ENCODE measurements around the gene SMC5. TPM values are rescaled to one million over a fixed set of nuclear protein-coding genes. Genes with fewer than 3 reads are reported as not detected.

SMC5 gene
- total and polyA plus RNA-seq, 2 of the 13 experiments (the other 11 are each of a cell fraction or from before 2014, with no cell fraction given) = 7.2 to 26.7 TPM

DNA sequence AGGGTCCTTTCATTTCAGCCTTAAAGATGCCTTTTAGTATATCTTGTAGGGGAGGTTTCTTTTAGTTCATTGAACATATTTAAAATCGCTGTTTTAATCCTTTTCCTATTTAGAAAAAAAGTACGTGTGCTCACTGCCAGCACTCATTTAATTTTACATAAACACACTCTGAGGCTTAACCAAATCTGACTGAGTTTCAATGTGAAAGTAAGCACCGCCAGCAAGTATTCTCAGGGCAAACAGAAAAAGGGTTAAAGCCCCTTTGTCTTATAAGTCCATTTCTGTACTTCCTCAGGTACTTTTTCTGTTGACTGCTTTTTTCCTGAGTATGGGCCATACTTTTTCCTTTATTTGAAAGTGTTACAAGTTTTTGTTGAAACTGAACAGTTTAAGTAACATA, 31.8 kb downstream of the SMC5 start:
- CTCF ChIA-PET (ENCODE audit: low intra/inter-chr PET ratio, low total read pairs) = no interaction called here
- no peak for FAIRE-seq

DNA sequence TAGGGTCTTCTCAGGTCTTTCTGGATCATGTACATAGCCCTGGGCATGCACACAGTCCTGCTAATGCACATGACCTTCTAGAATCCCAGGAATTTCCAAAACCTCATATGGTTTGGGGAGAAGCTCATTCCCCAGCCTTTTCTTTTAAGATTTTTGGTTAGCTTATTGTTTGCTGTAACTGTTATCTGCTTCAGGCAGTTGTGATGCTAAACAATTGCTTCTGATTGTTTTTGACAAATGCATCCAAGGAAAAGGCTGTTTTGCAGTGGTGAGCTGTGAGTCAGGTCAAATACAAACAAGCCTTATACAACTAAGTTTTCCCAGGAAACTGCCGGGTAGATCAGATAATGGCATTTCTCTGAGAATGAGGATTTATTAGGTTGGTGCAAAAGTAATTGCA, 32.7 kb downstream of the SMC5 start:
- CTCF ChIA-PET (ENCODE audit: low intra/inter-chr PET ratio, low total read pairs) = no interaction called here
- H3K27me3 ChIP-seq (ENCODE audit: control insufficient read depth in 1 of 2, insufficient read depth in 2 of 2, low read length in 2 of 2) = no peaks in the 10 kb centered on the region
- DNase-seq (ENCODE audit: low spot score) (no peak), ATAC-seq (no peak), FAIRE-seq (no peak)
- peaks cover 23% of the 10 kb centered on the region for H3K9me3 ChIP-seq (ENCODE audit: low read length)
- H2AFZ ChIP-seq (ENCODE audit: low read length) = no peak overlapping the region
- H4K20me1 ChIP-seq (ENCODE audit: insufficient read depth, low read length) = no peaks in the 10 kb centered on the region
- no peaks in the 10 kb centered on the region for H3K4me1 ChIP-seq (ENCODE audit: insufficient read depth, low read length)
- intact Hi-C loops (cut with micrococcal nuclease; ENCODE audit: unreplicated experiment) = no loop called here
- no peak overlapping the region for H3K27ac ChIP-seq (ENCODE audit: extremely low read length, insufficient read depth, low read length)
- no TSS peak for BruUV-seq (replicated peaks)
- no peak overlapping the region for H3K9ac ChIP-seq (ENCODE audit: insufficient read depth, low read depth, low read length)
- H3K79me2 ChIP-seq (ENCODE audit: insufficient read depth, low read length) = peaks cover 3% of the 10 kb centered on the region
- WGBS (ENCODE audit: low lambda C conversion rate) = 88% methylated on average over 1 of the region's 1 CpG
- POLR2A ChIA-PET = no interaction called here
- no peak overlapping the region for H3K4me3 ChIP-seq (replicated peaks in 1 of 3; ENCODE audit: insufficient read depth in 1 of 3, low read depth in 2 of 3, low read length in 3 of 3)
- in situ Hi-C loops (cut with HindIII; ENCODE audit: extremely low pct_ligation_motif_present, low pct_unique_long_range_greater_than_20kb) = no loop called here
- no peak overlapping the region for H3K4me2 ChIP-seq (ENCODE audit: low read depth, low read length)
- peaks cover 4 to 41% of the 10 kb centered on the region in 2 experiments; a peak in 4 of 5 replicates for H3K36me3 ChIP-seq (replicated peaks in 1 of 2; ENCODE audit: control insufficient read depth in 1 of 2, insufficient read depth in 2 of 2, low read length in 2 of 2)
- TF ChIP-seq ZBTB21 (CRISPR knock-in tag; IDR thresholded peaks at IDR 0.05) (no peak), NFYC (CRISPR knock-in tag; IDR thresholded peaks at IDR 0.05) (no peak), PRPF4 (IDR thresholded peaks at IDR 0.05; ENCODE audit: low read depth, low read length, poor library complexity, severe bottlenecking) (no peak), HCFC1 (IDR thresholded peaks at IDR 0.05; ENCODE audit: low read depth, low read length) (no peak), ZNF12 (CRISPR knock-in tag; IDR thresholded peaks at IDR 0.05) (no peak), GLMP (CRISPR knock-in tag; IDR thresholded peaks at IDR 0.05; ENCODE audit: borderline replicate concordance) (no peak), ZNF121 (CRISPR knock-in tag; IDR thresholded peaks at IDR 0.05) (no peak), REL (CRISPR knock-in tag; conservative IDR thresholded peaks at IDR 0.05) (no peak), ZNF333 (CRISPR knock-in tag; IDR thresholded peaks at IDR 0.05; ENCODE audit: borderline replicate concordance) (no peak), ZNF761 (CRISPR knock-in tag; conservative IDR thresholded peaks at IDR 0.05) (no peak)
- TF ChIP-seq, protein P1, sequence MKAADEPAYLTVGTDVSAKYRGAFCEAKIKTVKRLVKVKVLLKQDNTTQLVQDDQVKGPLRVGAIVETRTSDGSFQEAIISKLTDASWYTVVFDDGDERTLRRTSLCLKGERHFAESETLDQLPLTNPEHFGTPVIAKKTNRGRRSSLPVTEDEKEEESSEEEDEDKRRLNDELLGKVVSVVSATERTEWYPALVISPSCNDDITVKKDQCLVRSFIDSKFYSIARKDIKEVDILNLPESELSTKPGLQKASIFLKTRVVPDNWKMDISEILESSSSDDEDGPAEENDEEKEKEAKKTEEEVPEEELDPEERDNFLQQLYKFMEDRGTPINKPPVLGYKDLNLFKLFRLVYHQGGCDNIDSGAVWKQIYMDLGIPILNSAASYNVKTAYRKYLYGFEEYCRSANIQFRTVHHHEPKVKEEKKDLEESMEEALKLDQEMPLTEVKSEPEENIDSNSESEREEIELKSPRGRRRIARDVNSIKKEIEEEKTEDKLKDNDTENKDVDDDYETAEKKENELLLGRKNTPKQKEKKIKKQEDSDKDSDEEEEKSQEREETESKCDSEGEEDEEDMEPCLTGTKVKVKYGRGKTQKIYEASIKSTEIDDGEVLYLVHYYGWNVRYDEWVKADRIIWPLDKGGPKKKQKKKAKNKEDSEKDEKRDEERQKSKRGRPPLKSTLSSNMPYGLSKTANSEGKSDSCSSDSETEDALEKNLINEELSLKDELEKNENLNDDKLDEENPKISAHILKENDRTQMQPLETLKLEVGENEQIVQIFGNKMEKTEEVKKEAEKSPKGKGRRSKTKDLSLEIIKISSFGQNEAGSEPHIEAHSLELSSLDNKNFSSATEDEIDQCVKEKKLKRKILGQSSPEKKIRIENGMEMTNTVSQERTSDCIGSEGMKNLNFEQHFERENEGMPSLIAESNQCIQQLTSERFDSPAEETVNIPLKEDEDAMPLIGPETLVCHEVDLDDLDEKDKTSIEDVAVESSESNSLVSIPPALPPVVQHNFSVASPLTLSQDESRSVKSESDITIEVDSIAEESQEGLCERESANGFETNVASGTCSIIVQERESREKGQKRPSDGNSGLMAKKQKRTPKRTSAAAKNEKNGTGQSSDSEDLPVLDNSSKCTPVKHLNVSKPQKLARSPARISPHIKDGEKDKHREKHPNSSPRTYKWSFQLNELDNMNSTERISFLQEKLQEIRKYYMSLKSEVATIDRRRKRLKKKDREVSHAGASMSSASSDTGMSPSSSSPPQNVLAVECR (CRISPR knock-in tag; IDR thresholded peaks at IDR 0.05; ENCODE audit: borderline replicate concordance) = no peak
- TF ChIP-seq, protein P2, sequence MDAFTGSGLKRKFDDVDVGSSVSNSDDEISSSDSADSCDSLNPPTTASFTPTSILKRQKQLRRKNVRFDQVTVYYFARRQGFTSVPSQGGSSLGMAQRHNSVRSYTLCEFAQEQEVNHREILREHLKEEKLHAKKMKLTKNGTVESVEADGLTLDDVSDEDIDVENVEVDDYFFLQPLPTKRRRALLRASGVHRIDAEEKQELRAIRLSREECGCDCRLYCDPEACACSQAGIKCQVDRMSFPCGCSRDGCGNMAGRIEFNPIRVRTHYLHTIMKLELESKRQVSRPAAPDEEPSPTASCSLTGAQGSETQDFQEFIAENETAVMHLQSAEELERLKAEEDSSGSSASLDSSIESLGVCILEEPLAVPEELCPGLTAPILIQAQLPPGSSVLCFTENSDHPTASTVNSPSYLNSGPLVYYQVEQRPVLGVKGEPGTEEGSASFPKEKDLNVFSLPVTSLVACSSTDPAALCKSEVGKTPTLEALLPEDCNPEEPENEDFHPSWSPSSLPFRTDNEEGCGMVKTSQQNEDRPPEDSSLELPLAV (CRISPR knock-in tag; conservative IDR thresholded peaks at IDR 0.05; ENCODE audit: low read depth) = no peak

More for the DNA sequence above, 31.8 kb downstream of the SMC5 start:
- intact Hi-C loops (cut with micrococcal nuclease; ENCODE audit: unreplicated experiment) (no loop called here), in situ Hi-C loops (cut with HindIII; ENCODE audit: extremely low pct_ligation_motif_present, low pct_unique_long_range_greater_than_20kb) (no loop called here)
- no peaks in the 10 kb centered on the region for H4K20me1 ChIP-seq (ENCODE audit: insufficient read depth, low read length)
- no TSS peak for BruUV-seq (replicated peaks)
- DNase-seq (ENCODE audit: low spot score) = no peak
- H2AFZ ChIP-seq (ENCODE audit: low read length) = no peak overlapping the region
- H3K4me2 ChIP-seq (ENCODE audit: low read depth, low read length) = no peak overlapping the region
- no peak for ATAC-seq
- H3K4me3 ChIP-seq (replicated peaks in 1 of 3; ENCODE audit: insufficient read depth in 1 of 3, low read depth in 2 of 3, low read length in 3 of 3) = no peak overlapping the region
- H3K4me1 ChIP-seq (ENCODE audit: insufficient read depth, low read length) = no peaks in the 10 kb centered on the region
- H3K36me3 ChIP-seq (replicated peaks in 1 of 2; ENCODE audit: control insufficient read depth in 1 of 2, insufficient read depth in 2 of 2, low read length in 2 of 2) = peaks cover 4 to 44% of the 10 kb centered on the region in 2 experiments; a peak in 4 of 5 replicates
- 97% methylated on average over 3 of the region's 3 CpGs for WGBS (ENCODE audit: low lambda C conversion rate)
- peaks cover 3% of the 10 kb centered on the region for H3K79me2 ChIP-seq (ENCODE audit: insufficient read depth, low read length)
- H3K9ac ChIP-seq (ENCODE audit: insufficient read depth, low read depth, low read length) = no peak overlapping the region
- TF ChIP-seq IRF2 (CRISPR knock-in tag; IDR thresholded peaks at IDR 0.05) (no peak), ZNF274 (CRISPR knock-in tag; IDR thresholded peaks at IDR 0.05) (no peak)
- H3K27ac ChIP-seq (ENCODE audit: extremely low read length, insufficient read depth, low read length) = no peak overlapping the region
- no peaks in the 10 kb centered on the region for H3K27me3 ChIP-seq (ENCODE audit: control insufficient read depth in 1 of 2, insufficient read depth in 2 of 2, low read length in 2 of 2)
- peaks cover 23% of the 10 kb centered on the region for H3K9me3 ChIP-seq (ENCODE audit: low read length)
- POLR2A ChIA-PET = no interaction called here

Data from HepG2 (cell line).